ENCODE data around the gene SEPTIN5. TPM values are rescaled to one million over a fixed set of nuclear protein-coding genes. Genes with fewer than 3 reads are reported as not detected.

Gene SEPTIN5
- total and polyA plus RNA-seq, 9 of the 15 experiments (the other 6 are each of a cell fraction or from before 2014, with no cell fraction given): 0.03 to 195 (median 119) TPM

- TF ChIP-seq TRIM24 (IDR thresholded peaks at IDR 0.05) (peak; percentile 77 to 85), ARID3B (CRISPR knock-in tag; IDR thresholded peaks at IDR 0.05; ENCODE audit: borderline replicate concordance) (no peak), THRA (IDR thresholded peaks at IDR 0.05) (no peak), ESRRB (CRISPR knock-in tag; IDR thresholded peaks at IDR 0.05; ENCODE audit: borderline replicate concordance) (no peak), CBFA2T3 (IDR thresholded peaks at IDR 0.05) (no peak), POLR2G (IDR thresholded peaks at IDR 0.05; ENCODE audit: low read depth, low read length) (peak; percentile 85), STAT5B (CRISPR knock-in tag; IDR thresholded peaks at IDR 0.05) (no peak), FOXO4 (CRISPR knock-in tag; IDR thresholded peaks at IDR 0.05) (no peak), HDAC2 (IDR thresholded peaks at IDR 0.05) (no peak), ETS2 (tag; IDR thresholded peaks at IDR 0.05; ENCODE audit: borderline replicate concordance, poor library complexity, severe bottlenecking) (no peak), SIRT6 (IDR thresholded peaks at IDR 0.05; ENCODE audit: low read depth, low read length) (peak; percentile 51), HDAC8 (tag; IDR thresholded peaks at IDR 0.05) (no peak), STAT5A (IDR thresholded peaks at IDR 0.05; ENCODE audit: borderline replicate concordance, low read length) (no peak), SMAD3 (CRISPR knock-in tag; conservative IDR thresholded peaks at IDR 0.05) (no peak), ZNF740 (CRISPR knock-in tag; IDR thresholded peaks at IDR 0.05) (no peak), ZNF740 (tag; IDR thresholded peaks at IDR 0.05) (no peak), ZNF124 (CRISPR knock-in tag; IDR thresholded peaks at IDR 0.05) (no peak), NR3C1 (CRISPR knock-in tag; IDR thresholded peaks at IDR 0.05) (no peak), E2F4 (CRISPR knock-in tag; IDR thresholded peaks at IDR 0.05; ENCODE audit: low read depth) (no peak), ZNF785 (CRISPR knock-in tag; IDR thresholded peaks at IDR 0.05) (no peak), ESRRA (IDR thresholded peaks at IDR 0.05; ENCODE audit: borderline replicate concordance, low read depth) (no peak)
Observed at GRCh38 chr22:19724927-19725661, 10.8 kb downstream of the SEPTIN5 start (continued).
